Stimulated activated CD8-positive, alpha-beta memory T cell treated with anti-CD3 and anti-CD28 coated beads, Interleukin-4, amount 100 ng/mL, for 1 hour (primary cell): ENCODE results near the gene AMN.
"Not testable (repeated sequence)": the region's sequence is repeated elsewhere in the genome, so short reads cannot be mapped to it uniquely, and the experiment has no call there.

ENCODE experiments used
- DNase-seq, 2 donors: peaks; one replicate each; pipeline ENCODE4 v3.0.0-alpha.2; 2020; ENCODE audit warnings: low read depth in 2 of 2, low spot score in 1 of 2

AMN gene

DNA sequence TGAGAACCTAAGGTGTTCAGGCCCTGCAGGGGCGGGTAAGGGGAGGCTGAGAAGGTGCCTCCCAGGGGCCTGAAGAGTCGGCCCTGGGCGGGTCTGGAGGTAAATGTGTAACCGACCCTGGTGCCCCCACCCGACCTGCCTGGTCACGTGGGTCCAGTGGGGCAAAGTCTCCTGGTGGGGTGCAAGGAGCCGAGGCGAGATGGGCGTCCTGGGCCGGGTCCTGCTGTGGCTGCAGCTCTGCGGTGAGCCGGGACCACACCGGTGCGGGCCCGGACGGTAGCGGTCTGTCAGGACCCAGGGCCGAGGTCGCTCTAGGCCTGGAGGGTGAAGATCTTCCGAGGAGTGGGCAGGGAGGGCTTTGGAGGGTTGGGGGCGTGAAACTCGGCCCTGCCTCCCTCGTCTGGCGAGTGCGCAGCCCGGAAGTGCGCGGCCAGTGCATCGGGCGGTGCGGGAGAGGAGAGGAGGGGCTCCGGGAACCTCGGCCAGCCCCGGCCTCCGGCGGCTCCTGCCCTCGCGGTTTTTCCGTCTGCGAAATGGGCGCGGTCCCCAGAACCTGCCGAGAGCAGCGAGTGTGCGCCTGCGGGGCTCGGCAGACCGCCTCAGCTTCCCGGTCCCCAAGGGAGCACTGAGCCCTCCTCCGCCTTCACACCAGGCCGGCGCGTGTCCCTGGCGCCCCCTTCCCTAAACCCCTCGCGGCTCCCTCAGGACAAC is at the start of gene AMN:
Gene AMN, plus strand, starts transcription at position 174 of the 711 bp plus-strand sequence. Its CDS starts 26 bp downstream, at position 200.
- no peak for DNase-seq

DNA sequence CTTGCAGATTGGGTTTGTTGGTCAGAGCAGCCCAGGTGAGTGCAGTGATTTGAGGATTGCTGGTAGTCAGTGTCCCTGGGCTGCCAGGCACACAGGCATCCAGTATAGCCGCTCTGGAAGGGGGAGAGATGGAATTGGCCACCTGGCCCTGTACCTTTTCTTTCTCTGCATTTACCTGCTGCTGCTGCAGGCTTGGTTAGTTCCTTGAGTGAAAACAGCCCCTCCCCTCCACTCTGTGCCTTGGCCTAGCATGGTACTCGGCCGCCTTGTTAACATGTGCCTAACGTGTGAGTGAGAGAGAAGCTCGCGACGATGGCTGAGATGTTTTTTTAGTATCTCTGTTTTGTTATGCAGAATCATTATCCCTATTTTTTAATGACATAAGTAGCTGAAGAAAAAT is 49.3 kb upstream of the AMN start:
- DNase-seq = no peak

DNA sequence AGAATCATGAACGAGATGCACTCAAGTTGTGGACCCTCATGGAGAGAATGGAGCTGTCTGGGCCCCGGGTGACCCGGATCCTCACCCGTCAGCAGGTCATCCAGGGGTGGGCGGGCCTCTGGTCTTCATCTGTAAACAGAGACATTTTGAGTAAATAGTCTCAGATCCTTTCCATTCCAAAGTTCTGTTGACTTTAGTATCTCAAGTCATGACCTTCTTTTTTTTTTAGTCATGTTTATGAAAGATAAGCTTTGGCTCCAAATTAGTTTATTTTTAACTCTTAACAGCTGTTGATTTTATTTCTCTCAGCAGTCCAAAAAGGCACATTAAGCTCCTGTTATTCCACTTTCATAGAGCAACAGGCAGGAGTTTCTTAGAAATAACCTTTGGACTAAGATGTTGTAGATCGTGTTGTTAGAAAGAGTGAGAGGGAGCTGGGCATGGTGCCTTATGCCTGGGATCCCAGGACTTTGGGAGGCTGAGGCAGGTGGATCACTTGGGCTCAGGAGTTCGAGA is 48.9 kb upstream of the AMN start:
- DNase-seq = no peak

- DNase-seq = no peak
Observed at GRCh38 chr14:102875652-102876051, 46.8 kb upstream of the AMN start.

DNA sequence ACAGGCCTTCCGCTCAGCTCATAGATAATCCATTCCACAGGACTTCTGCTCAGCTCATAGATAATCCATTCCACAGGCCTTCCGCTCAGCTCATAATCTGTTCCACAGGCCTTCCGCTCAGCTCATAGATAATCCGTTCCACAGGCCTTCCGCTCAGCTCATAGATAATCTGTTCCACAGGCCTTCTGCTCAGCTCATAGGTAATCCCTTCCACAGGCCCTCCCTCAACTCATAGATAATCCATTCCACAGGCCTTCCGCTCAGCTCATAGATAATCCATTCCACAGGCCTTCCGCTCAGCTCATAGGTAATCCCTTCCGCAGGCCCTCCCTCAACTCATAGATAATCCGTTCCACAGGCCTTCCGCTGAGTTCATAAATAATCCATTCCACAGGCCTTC is 45.0 kb upstream of the AMN start:
- DNase-seq = not testable (repeated sequence)

DNA sequence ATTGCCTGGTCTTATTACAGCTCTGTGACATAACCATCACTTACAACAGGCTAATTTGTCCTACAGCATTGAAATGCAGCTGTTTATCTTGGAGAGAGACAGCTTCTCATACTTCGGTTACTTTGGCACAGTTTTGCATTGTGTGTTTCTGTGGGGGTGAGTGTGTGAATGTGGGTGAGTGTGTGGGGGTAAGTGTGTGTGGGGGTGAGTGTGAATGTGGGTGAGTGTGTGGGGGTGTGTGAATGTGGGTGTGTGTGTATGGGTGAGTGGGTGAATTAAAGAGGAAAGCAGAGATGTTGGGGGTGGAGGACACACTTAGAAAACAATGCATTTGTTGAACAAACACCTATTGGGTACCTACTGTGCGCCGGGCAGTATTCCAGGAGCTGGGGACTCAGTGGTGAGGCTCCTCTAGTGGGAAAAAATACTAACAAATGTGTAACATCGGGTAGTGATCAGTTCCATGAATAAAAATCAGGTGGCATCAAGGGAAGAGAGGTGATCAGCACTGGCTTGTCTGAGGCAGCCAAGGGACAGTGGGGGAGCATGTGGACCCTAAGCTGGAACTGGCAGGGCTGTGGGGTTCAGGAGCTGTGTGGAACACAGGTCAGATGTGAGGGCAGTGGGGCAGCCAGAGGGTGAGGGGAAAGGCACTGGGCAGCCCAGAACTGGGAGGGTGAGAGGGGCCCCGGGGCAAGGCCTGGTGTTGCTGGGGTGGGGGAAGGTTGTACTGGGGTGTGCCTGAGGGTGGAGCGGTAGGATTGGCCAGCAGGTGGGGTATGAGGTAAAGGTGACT is 44.1 kb upstream of the AMN start:
- no peak for DNase-seq

- no peak for DNase-seq
Observed at GRCh38 chr14:102878970-102879460, 43.4 kb upstream of the AMN start.

DNA sequence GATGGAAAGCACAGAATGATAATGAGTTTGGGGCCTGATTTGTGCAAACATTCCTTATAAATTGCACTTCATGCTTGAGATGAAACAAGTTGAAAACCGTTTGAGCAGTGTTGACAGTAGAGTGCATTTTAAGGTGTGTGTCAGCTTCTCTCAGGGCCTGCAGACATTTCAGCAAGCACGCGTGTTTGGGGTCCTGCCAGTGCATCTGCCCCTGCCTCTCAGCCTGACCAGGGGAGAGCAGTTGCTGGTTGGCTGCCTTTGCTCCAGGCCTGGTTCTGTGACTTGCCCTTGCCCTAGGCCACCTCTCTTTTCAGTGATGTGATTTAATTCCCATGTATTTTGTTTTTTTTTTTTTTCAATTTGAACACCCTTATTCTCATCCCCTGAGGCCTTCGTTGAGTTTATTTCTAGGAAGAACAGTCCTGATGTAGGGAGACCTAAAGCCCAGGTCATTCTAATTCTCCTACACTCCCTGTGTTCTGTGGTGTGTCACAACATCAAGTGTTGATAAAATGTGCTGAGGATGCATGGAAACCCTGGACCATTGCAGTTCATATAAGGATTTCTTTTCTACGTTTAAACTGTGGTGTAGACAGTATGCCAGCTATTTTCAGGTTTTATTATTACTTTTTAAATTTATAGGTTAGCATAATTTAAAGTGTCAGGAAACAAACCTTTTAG is 40.1 kb upstream of the AMN start:
- no peak for DNase-seq

- no peak for DNase-seq
Observed at GRCh38 chr14:102883089-102883541, 39.3 kb upstream of the AMN start.

DNA sequence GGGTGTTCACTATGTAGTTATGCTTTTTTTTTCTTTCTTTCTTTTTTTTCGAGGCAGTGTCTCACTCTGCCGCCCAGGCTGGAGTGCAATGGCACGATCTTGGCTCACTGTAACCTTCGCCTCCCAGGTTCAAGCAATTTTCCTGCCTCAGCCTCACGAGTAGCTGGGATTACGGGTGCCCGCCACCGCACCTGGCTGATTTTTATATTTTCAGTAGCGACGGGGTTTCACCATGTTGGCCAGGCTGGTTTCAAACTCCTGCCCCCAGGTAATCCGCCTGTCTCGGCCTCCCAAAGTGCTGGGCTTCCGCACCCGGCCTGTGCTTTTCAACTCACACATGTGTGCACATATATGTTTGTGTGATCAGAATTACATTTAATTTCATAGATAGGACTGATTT is 38.9 kb upstream of the AMN start:
- no peak for DNase-seq

GRCh38 chr14:102885737-102886447 is 36.6 kb upstream of the AMN start:
- DNase-seq = no peak

- no peak for DNase-seq
Observed at GRCh38 chr14:102888748-102889147, 33.7 kb upstream of the AMN start.

DNA sequence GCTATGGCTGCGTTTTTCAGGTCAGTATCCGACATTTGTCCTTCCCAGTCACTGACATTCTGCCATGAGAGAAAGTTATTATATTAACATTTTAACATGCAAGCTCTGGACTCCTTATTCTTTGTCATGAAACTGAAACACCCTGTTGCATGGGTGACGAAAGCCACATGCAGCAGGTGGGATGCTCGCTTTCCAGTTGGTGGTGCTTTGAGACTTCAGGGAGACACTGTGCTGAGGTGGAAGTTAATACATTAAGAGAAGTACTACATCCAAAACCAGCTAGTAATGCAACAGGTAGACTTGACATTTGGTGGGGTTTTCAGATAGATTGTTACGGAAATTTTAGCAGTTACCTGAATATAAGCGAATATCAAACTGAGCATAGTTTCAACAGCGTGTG is 32.8 kb upstream of the AMN start:
- DNase-seq = no peak

GRCh38 chr14:102891111-102891510 is 31.4 kb upstream of the AMN start:
- no peak for DNase-seq

DNA sequence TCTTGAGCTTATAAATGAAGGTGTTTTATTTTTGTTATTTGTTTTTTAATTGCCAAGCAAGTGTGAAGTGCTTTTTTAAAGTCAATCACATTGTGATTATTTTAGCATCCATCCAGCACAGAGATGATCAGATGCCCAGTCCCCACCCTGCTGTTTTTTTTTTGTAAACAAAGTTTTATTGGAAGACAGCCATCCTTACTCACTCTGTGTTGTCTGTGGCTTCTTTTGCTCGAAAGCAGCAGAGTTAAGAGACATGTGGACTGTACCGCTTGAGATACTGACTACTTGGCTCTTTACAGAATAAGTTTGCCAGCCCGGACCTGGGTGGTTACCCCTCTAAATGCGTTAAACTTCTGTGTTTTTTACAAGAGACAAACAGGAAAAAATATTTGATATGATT is 30.9 kb upstream of the AMN start:
- DNase-seq = no peak

GRCh38 chr14:102892651-102893050 is 29.8 kb upstream of the AMN start:
- no peak for DNase-seq

- DNase-seq = no peak
Observed at GRCh38 chr14:102893452-102893851, 29.0 kb upstream of the AMN start.

GRCh38 chr14:102896735-102897134 is 25.7 kb upstream of the AMN start:
- DNase-seq = not testable (repeated sequence)

DNA sequence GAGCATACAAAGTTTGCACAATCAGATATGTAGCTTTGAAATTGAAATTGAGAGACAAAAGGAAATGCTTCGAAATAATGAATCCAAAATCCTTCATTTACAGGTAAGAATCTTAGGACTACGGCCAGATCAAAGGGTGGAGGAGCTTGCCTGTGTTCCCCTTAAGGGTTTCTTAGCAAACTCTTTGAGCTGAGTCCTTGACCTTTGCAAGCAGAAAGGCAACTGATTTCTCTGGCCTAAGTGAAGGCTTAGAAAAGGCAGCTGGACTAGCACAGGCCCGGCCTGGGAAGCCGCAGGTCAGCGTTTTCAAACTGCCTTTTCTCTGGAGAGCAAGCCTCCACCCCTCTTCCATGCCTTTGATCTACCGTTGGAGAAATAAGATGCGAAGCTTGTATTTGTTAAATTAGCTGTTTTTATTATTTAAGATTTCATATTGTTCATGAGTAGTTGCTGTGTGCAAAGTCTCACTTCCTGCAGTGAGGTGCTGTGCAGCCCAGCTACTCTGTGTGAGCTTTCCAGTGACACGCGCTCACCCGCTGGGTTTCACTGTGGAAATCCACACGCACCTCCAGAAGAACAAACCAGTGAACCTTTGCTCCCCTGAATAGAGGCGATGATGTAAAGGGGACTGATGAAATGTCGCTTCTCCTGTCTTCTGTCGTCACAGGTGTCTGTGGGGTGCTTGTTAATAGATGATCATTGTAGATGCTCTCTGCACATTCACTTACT is 25.0 kb upstream of the AMN start:
- no peak for DNase-seq

GRCh38 chr14:102898298-102898697 is 24.2 kb upstream of the AMN start:
- no peak for DNase-seq
